ENCODE measurements around the gene KIRREL1. TPM values are rescaled to one million over a fixed set of nuclear protein-coding genes. Genes with fewer than 3 reads are reported as not detected.

The KIRREL1 gene
- total RNA-seq, 1 donor from 2014 or later, result 40.8 TPM

- no peaks in the 10 kb centered on the region for H3K9me3 ChIP-seq
Observed at GRCh38 chr1:158078569-158079080, 85.2 kb downstream of the KIRREL1 start.

DNA sequence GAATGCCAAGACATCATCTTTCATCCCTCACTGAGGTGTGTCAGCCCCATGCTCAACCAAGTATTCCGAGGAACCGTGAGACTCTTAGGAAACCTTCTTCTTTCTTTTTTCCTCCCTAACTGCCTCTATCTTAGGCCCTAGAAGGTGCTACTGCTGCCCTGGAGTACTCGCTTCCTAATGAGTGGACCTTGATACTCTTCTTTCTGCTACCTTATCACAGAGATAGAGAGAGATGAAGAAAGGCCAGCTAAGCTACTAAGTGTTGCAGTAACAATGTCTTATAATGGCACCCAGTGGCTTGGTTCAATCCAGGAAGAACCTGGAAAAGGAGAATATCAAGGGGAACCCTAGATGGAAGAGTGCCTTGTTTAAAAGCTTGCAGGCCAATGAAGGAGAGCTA lies 86.6 kb downstream of the KIRREL1 start:
- DNase-seq, result no peak
- intact Hi-C loops (cut with DNase I), result loop anchor here (10.0 kb wide), 1 partner anchor 45 kb away; no protein-coding TSS in a partner anchor
- H3K36me3 ChIP-seq, result peaks cover 14% of the 10 kb centered on the region
- H3K4me3 ChIP-seq, result no peak overlapping the region
- no peaks in the 10 kb centered on the region for H3K27me3 ChIP-seq
- H3K27ac ChIP-seq, result no peak overlapping the region
- ATAC-seq, result no peak
- no peaks in the 10 kb centered on the region for H3K9me3 ChIP-seq
- TF ChIP-seq, protein P1, sequence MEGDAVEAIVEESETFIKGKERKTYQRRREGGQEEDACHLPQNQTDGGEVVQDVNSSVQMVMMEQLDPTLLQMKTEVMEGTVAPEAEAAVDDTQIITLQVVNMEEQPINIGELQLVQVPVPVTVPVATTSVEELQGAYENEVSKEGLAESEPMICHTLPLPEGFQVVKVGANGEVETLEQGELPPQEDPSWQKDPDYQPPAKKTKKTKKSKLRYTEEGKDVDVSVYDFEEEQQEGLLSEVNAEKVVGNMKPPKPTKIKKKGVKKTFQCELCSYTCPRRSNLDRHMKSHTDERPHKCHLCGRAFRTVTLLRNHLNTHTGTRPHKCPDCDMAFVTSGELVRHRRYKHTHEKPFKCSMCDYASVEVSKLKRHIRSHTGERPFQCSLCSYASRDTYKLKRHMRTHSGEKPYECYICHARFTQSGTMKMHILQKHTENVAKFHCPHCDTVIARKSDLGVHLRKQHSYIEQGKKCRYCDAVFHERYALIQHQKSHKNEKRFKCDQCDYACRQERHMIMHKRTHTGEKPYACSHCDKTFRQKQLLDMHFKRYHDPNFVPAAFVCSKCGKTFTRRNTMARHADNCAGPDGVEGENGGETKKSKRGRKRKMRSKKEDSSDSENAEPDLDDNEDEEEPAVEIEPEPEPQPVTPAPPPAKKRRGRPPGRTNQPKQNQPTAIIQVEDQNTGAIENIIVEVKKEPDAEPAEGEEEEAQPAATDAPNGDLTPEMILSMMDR (IDR thresholded peaks at IDR 0.05), result no peak
- no peaks in the 10 kb centered on the region for H3K4me1 ChIP-seq

More at GRCh38 chr1:158078569-158079080, 85.2 kb downstream of the KIRREL1 start:
- intact Hi-C loops (cut with DNase I), result no loop called here
- H3K4me3 ChIP-seq, result no peak overlapping the region
- no peak for ATAC-seq
- TF ChIP-seq, protein P1 (IDR thresholded peaks at IDR 0.05), result no peak
- peaks cover 7% of the 10 kb centered on the region for H3K36me3 ChIP-seq
- no peak for DNase-seq
- no peaks in the 10 kb centered on the region for H3K4me1 ChIP-seq
- no peaks in the 10 kb centered on the region for H3K27me3 ChIP-seq
- H3K27ac ChIP-seq, result no peak overlapping the region

DNA sequence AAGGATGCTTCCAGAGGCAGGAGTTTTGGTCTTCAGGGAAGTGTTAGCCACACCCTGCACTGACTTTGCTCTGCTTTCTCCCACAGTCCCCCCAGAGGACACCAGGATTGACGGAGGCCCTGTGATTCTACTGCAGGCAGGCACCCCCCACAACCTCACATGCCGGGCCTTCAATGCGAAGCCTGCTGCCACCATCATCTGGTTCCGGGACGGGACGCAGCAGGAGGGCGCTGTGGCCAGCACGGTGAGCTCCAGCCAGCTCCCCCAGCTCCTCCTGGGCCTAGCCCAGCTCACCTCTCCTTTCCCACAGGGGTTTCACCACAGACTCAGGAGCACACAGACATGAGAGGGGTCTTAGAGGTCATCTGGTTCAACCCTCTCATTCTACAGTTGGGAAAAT lies 90.9 kb downstream of the KIRREL1 start:
- Histone ChIP-seq H3K27me3 (no peaks in the 10 kb centered on the region), H3K27ac (no peak overlapping the region), H3K4me3 (no peak overlapping the region), H3K36me3 (peaks cover 35% of the 10 kb centered on the region), H3K4me1 (no peaks in the 10 kb centered on the region), H3K9me3 (no peaks in the 10 kb centered on the region)
- DNase-seq (peak; percentile 53), ATAC-seq (no peak)
- TF ChIP-seq, protein P1 (IDR thresholded peaks at IDR 0.05), result no peak
- intact Hi-C loops (cut with DNase I), result loop anchor here (10.0 kb wide), 1 partner anchor 50 kb away; no protein-coding TSS in a partner anchor

- intact Hi-C loops (cut with DNase I), result loop anchor here (10.0 kb wide), 1 partner anchor 50 kb away; no protein-coding TSS in a partner anchor
Observed at GRCh38 chr1:158084747-158085146, 91.3 kb downstream of the KIRREL1 start.

GRCh38 chr1:158087320-158087927 lies 94.0 kb downstream of the KIRREL1 start:
- Histone ChIP-seq H3K4me1 (no peaks in the 10 kb centered on the region), H3K36me3 (peaks cover 54% of the 10 kb centered on the region), H3K27ac (no peak overlapping the region), H3K4me3 (no peak overlapping the region), H3K27me3 (no peaks in the 10 kb centered on the region), H3K9me3 (no peaks in the 10 kb centered on the region)
- intact Hi-C loops (cut with DNase I), result loop anchor here (10.0 kb wide), 1 partner anchor 53 kb away; no protein-coding TSS in a partner anchor
- ATAC-seq (peak; percentile 81), DNase-seq (no peak)
- TF ChIP-seq, protein P1 (IDR thresholded peaks at IDR 0.05), result peak; percentile 87

More at GRCh38 chr1:158084747-158085146, 91.3 kb downstream of the KIRREL1 start:
- Histone ChIP-seq H3K9me3 (no peaks in the 10 kb centered on the region), H3K4me1 (no peaks in the 10 kb centered on the region), H3K36me3 (peaks cover 39% of the 10 kb centered on the region), H3K27me3 (no peaks in the 10 kb centered on the region), H3K4me3 (no peak overlapping the region), H3K27ac (no peak overlapping the region)
- TF ChIP-seq, protein P1 (IDR thresholded peaks at IDR 0.05), result no peak
- ATAC-seq (no peak), DNase-seq (no peak)

Data from upper lobe of right lung (tissue), 1 donor.